K562 (cell line): ENCODE measurements around the gene LIMK1.

Source experiments
- AFF4 ChIP-seq: sonication (generic); formaldehyde crosslinking; IDR thresholded peaks from 2 replicates; pipeline ENCODE4 v1.8.0; 2023; ENCODE audit warnings: mild to moderate bottlenecking, missing genetic modification reagents
- CBX3 ChIP-seq, 2 experiments: IDR thresholded peaks; 1 replicate in 1 of 2; 2 replicates in 1 of 2; pipeline ENCODE4 v1.6.1; 2012; ENCODE audit warnings: inconsistent platforms in 2 of 2, low read length in 2 of 2, borderline replicate concordance in 1 of 2, control low read depth in 1 of 2
- FOXP4 ChIP-seq: sonication (generic); formaldehyde crosslinking; IDR thresholded peaks from 2 replicates; pipeline ENCODE4 v1.8.0; 2022; ENCODE audit warnings: mild to moderate bottlenecking, missing genetic modification reagents, borderline replicate concordance
- JUND ChIP-seq, 2 experiments: IDR thresholded peaks; 2 replicates in 1 of 2; 3 replicates in 1 of 2; pipeline ENCODE4 v1.6.1; 2011; ENCODE audit warnings: borderline replicate concordance in 2 of 2, low read depth in 2 of 2, low read length in 2 of 2, improper control_type of control experiment in 1 of 2, missing biosample characterization in 1 of 2, missing genetic modification characterization in 1 of 2, missing genetic modification reagents in 1 of 2
- MED1 ChIP-seq: sonication (generic); formaldehyde crosslinking; IDR thresholded peaks from 2 replicates; pipeline ENCODE4 v1.8.1; 2023; ENCODE audit warnings: missing genetic modification reagents, borderline replicate concordance
- MTA1 ChIP-seq: fragments of 450-650 bp; IDR thresholded peaks from 2 replicates; pipeline ENCODE4 v1.6.1; 2017; ENCODE audit warnings: borderline replicate concordance
- PURB ChIP-seq: sonication (generic); formaldehyde crosslinking; IDR thresholded peaks from 2 replicates; pipeline ENCODE4 v1.9.0; 2021; ENCODE audit warnings: low read depth, mild to moderate bottlenecking, missing genetic modification reagents
- YY1 ChIP-seq, 3 experiments: IDR thresholded peaks; 2 replicates each; pipeline ENCODE4 v1.6.1; 2011; ENCODE audit warnings: low read length in 2 of 3, mild to moderate bottlenecking in 2 of 3, moderate library complexity in 2 of 3, borderline replicate concordance in 1 of 3, control low read depth in 1 of 3, low read depth in 1 of 3; ENCODE audit not compliant: insufficient read depth in 3 of 3, insufficient replicate concordance in 2 of 3, control insufficient read depth in 1 of 3, insufficient read length in 1 of 3; ENCODE audit errors: extremely low read depth in 1 of 3
- ZNF354B ChIP-seq: fragments of 250-450 bp; sonication (Bioruptor Pico); IDR thresholded peaks from 2 replicates; pipeline ENCODE4 v1.4.0; 2020
- ZNF780A ChIP-seq: fragments of 250-450 bp; sonication (Bioruptor Pico); IDR thresholded peaks from 2 replicates; pipeline ENCODE4 v1.5.0; 2021; ENCODE audit warnings: mild to moderate bottlenecking
- TF ChIP-seq, protein P1 (sequence below), 3 experiments: IDR thresholded peaks in 2 of 3; conservative IDR thresholded peaks in 1 of 3; 2 replicates each; pipeline ENCODE4 v1.5.1; 2011 to 2012; ENCODE audit warnings: low read length in 3 of 3, mild to moderate bottlenecking in 3 of 3, control low read depth in 2 of 3, improper control_type of control experiment in 1 of 3, inconsistent platforms in 1 of 3, low read depth in 1 of 3, mixed read lengths in 1 of 3, moderate library complexity in 1 of 3; ENCODE audit not compliant: insufficient read depth in 2 of 3
- TF ChIP-seq, protein P2 (sequence below): sonication (generic); formaldehyde crosslinking; IDR thresholded peaks from 2 replicates; pipeline ENCODE4 v1.8.1; 2023; ENCODE audit warnings: mild to moderate bottlenecking, missing genetic modification reagents

- TF ChIP-seq, protein P1, sequence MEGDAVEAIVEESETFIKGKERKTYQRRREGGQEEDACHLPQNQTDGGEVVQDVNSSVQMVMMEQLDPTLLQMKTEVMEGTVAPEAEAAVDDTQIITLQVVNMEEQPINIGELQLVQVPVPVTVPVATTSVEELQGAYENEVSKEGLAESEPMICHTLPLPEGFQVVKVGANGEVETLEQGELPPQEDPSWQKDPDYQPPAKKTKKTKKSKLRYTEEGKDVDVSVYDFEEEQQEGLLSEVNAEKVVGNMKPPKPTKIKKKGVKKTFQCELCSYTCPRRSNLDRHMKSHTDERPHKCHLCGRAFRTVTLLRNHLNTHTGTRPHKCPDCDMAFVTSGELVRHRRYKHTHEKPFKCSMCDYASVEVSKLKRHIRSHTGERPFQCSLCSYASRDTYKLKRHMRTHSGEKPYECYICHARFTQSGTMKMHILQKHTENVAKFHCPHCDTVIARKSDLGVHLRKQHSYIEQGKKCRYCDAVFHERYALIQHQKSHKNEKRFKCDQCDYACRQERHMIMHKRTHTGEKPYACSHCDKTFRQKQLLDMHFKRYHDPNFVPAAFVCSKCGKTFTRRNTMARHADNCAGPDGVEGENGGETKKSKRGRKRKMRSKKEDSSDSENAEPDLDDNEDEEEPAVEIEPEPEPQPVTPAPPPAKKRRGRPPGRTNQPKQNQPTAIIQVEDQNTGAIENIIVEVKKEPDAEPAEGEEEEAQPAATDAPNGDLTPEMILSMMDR (IDR thresholded peaks at IDR 0.05 in 2 of 3, conservative IDR thresholded peaks at IDR 0.05 in 1 of 3; ENCODE audit: insufficient read depth in 2 of 3, low read depth in 1 of 3, low read length in 3 of 3) = no peak
- TF ChIP-seq, protein P2, sequence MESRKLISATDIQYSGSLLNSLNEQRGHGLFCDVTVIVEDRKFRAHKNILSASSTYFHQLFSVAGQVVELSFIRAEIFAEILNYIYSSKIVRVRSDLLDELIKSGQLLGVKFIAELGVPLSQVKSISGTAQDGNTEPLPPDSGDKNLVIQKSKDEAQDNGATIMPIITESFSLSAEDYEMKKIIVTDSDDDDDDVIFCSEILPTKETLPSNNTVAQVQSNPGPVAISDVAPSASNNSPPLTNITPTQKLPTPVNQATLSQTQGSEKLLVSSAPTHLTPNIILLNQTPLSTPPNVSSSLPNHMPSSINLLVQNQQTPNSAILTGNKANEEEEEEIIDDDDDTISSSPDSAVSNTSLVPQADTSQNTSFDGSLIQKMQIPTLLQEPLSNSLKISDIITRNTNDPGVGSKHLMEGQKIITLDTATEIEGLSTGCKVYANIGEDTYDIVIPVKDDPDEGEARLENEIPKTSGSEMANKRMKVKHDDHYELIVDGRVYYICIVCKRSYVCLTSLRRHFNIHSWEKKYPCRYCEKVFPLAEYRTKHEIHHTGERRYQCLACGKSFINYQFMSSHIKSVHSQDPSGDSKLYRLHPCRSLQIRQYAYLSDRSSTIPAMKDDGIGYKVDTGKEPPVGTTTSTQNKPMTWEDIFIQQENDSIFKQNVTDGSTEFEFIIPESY (CRISPR knock-in tag) = no peak
- no peak for TF ChIP-seq CBX3 (IDR thresholded peaks at IDR 0.05; ENCODE audit: borderline replicate concordance in 1 of 2, low read length in 2 of 2)
- no peak for TF ChIP-seq MTA1
- no peak for TF ChIP-seq PURB
- no peak for TF ChIP-seq JUND (IDR thresholded peaks at IDR 0.05; ENCODE audit: borderline replicate concordance, low read depth, low read length)
- TF ChIP-seq JUND (tag; IDR thresholded peaks at IDR 0.05; ENCODE audit: borderline replicate concordance, low read depth, low read length) = no peak
- no peak for TF ChIP-seq MED1 (CRISPR knock-in tag)
- TF ChIP-seq ZNF780A (CRISPR knock-in tag) = no peak
- TF ChIP-seq YY1 (IDR thresholded peaks at IDR 0.05; ENCODE audit: borderline replicate concordance in 1 of 3, control insufficient read depth in 1 of 3, extremely low read depth in 1 of 3, insufficient read depth in 3 of 3, insufficient read length in 1 of 3, insufficient replicate concordance in 2 of 3, low read depth in 1 of 3, low read length in 2 of 3) = no peak
- TF ChIP-seq AFF4 (CRISPR knock-in tag) = no peak
- TF ChIP-seq ZNF354B (CRISPR knock-in tag) = no peak
- TF ChIP-seq FOXP4 = no peak
Observed at GRCh38 chr7:74049997-74050798, 33.4 kb upstream of the LIMK1 start.
